Measurements from ENCODE around the gene WDR35. TPM values are rescaled to one million over a fixed set of nuclear protein-coding genes. Genes with fewer than 3 reads are reported as not detected.
"Not testable (repeated sequence)": the region's sequence is repeated elsewhere in the genome, so short reads cannot be mapped to it uniquely, and the experiment has no call there.

The WDR35 gene
- total RNA-seq, 1 experiment from 2014 or later, result 18.6 TPM

DNA sequence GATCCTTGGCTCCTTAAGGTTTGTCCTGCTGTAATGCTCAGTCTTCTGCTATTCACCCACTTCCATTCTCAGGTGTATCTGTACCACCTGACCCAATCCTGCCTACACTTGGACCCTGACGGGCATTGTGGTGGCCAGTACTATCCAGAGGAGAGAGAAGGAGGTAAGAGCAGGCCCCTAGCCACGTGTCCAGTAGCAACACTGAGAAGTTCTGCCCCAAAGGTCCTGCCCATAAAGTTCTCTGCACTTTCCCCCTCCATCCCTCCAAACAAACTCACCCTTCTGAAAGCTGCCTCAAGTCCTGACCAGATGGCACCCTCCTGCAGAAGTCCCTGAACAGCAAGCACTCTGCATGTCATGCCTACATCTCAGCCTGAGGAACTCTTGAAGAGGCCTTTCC lies 106.4 kb downstream of the WDR35 start:
- H3K4me3 ChIP-seq, result no peak overlapping the region
- no peaks in the 10 kb centered on the region for H3K27me3 ChIP-seq
- no peaks in the 10 kb centered on the region for H3K4me1 ChIP-seq
- H3K36me3 ChIP-seq, result no peaks in the 10 kb centered on the region
- H3K27ac ChIP-seq, result no peak overlapping the region
- H3K9me3 ChIP-seq (replicated peaks), result no peaks in the 10 kb centered on the region
- no peak for DNase-seq

- Histone ChIP-seq H3K9me3 (replicated peaks) (no peaks in the 10 kb centered on the region), H3K4me1 (no peaks in the 10 kb centered on the region), H3K4me3 (no peak overlapping the region), H3K27me3 (no peaks in the 10 kb centered on the region), H3K36me3 (no peaks in the 10 kb centered on the region), H3K27ac (no peak overlapping the region)
- DNase-seq, result no peak
Observed at GRCh38 chr2:19882286-19882685, 107.6 kb downstream of the WDR35 start.

GRCh38 chr2:19881908-19882265 lies 108.0 kb downstream of the WDR35 start:
- H3K9me3 ChIP-seq (replicated peaks), result no peaks in the 10 kb centered on the region
- H3K4me1 ChIP-seq, result no peaks in the 10 kb centered on the region
- no peak overlapping the region for H3K27ac ChIP-seq
- DNase-seq, result no peak
- H3K36me3 ChIP-seq, result no peaks in the 10 kb centered on the region
- no peaks in the 10 kb centered on the region for H3K27me3 ChIP-seq
- H3K4me3 ChIP-seq, result no peak overlapping the region

- no peak for DNase-seq
- Histone ChIP-seq H3K27me3 (no peaks in the 10 kb centered on the region), H3K27ac (no peak overlapping the region), H3K36me3 (no peaks in the 10 kb centered on the region), H3K4me1 (no peaks in the 10 kb centered on the region), H3K4me3 (no peak overlapping the region), H3K9me3 (replicated peaks) (no peaks in the 10 kb centered on the region)
Observed at GRCh38 chr2:19881221-19881907, 108.5 kb downstream of the WDR35 start.

GRCh38 chr2:19880191-19880590 lies 109.7 kb downstream of the WDR35 start:
- not testable (repeated sequence) for H3K27me3 ChIP-seq; DNase-seq; H3K9me3 ChIP-seq (replicated peaks); H3K4me3 ChIP-seq; H3K4me1 ChIP-seq; H3K36me3 ChIP-seq; H3K27ac ChIP-seq

DNA sequence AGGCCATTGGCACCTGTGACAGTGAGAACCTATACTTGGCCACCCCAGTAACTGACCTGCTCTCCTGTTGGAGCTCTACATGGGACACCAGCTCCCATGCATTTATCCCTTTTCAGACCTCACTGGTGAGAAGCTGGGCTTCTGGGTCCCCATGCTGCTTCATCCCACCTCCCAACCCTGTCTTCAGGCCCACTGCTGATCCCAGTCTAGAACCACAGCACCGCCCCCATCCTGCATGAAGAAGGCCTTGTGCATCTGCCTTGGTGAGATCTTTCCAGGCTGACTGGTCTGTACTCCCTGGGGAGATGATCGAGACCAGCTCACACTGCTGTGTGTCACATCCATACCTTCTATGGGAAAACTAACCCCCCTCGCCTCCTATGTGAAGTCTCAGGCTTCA lies 110.8 kb downstream of the WDR35 start:
- H3K9me3 ChIP-seq (replicated peaks), result no peaks in the 10 kb centered on the region
- no peak for DNase-seq
- H3K27ac ChIP-seq, result no peak overlapping the region
- H3K27me3 ChIP-seq, result no peaks in the 10 kb centered on the region
- H3K36me3 ChIP-seq, result no peaks in the 10 kb centered on the region
- no peak overlapping the region for H3K4me3 ChIP-seq
- H3K4me1 ChIP-seq, result no peaks in the 10 kb centered on the region

DNA sequence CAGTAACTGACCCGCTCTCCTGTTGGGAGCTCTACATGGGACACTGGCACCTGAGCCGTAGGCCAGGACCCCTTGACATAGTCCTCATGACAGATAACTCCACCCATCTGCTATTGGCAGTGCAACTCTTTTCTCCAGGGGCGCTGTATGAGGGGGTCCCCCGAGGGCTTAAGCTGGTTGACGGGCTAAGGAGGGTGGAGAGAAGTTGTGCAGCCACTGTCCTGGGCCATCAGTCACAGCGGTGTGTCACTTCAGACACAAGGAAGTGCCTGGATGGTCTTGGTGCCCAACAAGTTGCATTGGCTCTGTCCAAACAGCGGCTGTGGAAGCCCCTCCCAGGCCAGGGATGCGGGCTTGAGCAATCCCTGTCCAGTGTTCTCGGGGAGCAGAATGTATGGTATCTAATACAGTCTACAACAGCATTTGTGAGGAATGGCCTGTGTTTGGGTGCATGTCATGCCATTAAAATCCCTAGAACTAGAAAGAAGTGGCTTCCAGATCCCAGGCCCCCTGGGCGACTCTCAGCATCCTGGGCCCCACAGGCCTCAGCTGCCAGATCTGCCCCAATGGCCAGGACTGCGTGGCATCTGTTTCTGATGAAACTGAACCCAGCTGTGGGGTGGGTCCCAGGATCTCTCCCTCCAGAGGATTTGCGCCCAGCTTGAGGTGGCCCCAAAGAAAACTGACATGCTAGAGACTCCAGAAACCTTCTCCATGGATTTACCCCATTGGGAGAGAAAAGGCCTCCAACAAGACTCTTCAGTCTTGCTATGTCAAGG lies 111.4 kb downstream of the WDR35 start:
- no peak for DNase-seq
- Histone ChIP-seq H3K9me3 (replicated peaks) (no peaks in the 10 kb centered on the region), H3K27me3 (no peaks in the 10 kb centered on the region), H3K4me3 (no peak overlapping the region), H3K36me3 (no peaks in the 10 kb centered on the region), H3K4me1 (no peaks in the 10 kb centered on the region), H3K27ac (no peak overlapping the region)

DNA sequence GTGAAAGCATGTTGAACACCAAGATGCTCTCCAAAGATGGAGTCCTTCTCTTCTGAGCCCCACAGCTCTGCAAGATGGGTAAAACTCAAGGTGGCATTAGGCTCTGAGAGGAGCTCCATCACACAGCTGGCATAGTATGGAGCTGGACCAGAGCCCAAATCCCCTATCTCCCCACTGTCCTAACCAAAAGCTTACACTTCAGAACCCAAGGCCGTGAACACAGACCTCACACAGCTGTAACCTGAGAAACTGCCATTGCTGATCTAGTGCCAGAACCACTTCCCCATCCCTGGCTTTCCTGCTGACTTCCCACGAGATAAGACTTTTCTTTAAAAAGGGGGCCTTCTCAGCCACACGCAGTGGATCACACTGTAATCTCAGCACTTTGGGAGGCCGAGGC lies 113.2 kb downstream of the WDR35 start:
- no peaks in the 10 kb centered on the region for H3K4me1 ChIP-seq
- peak; percentile 19 to 45 for DNase-seq
- no peaks in the 10 kb centered on the region for H3K9me3 ChIP-seq (replicated peaks)
- no peak overlapping the region for H3K4me3 ChIP-seq
- no peak overlapping the region for H3K27ac ChIP-seq
- H3K27me3 ChIP-seq, result no peaks in the 10 kb centered on the region
- H3K36me3 ChIP-seq, result no peaks in the 10 kb centered on the region

DNA sequence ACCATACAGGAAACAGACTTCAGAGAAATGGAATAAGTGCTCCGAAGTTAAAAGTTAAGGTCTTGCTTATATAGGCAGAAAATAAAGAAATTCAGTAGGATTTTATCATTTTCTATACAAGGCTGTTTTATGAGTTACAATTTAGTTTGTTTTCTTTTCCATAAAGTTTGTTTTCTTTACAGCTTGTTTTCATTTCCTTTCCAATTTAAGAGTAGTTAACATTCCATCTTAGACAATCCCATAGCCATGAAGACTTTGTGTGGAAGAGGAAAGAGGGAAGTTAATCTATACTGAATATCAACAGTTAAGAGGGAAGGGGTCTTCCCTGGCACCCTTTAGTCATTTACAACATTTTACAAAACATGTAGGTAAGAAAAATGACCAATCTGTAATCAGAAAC lies 114.6 kb downstream of the WDR35 start:
- Histone ChIP-seq H3K4me3 (no peak overlapping the region), H3K9me3 (replicated peaks) (no peaks in the 10 kb centered on the region), H3K27ac (no peak overlapping the region), H3K4me1 (no peaks in the 10 kb centered on the region), H3K27me3 (no peaks in the 10 kb centered on the region; the same call in 1 of the 2 replicates), H3K36me3 (no peaks in the 10 kb centered on the region)
- DNase-seq, result no peak

DNA sequence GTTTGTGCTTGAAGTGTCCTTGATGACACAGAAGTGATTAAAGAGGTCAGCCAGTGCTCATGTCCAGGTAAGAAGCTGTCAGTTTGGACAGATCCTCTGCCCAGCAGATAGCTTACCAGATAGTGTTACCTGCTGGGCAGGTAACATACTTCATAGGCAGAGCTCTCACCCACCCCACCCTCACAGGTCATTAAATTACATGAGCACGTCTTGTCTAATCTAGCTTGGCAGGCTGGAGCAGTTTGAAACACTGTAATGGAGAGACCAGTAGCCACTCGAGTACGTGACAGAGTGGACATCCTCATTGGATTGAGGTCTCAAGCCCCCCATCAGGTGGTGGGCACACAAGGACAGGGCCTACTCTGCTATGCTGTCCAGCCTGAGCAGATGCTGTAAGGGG lies 115.2 kb downstream of the WDR35 start:
- Histone ChIP-seq H3K4me1 (no peaks in the 10 kb centered on the region), H3K36me3 (no peaks in the 10 kb centered on the region), H3K27ac (no peak overlapping the region), H3K4me3 (no peak overlapping the region), H3K9me3 (replicated peaks) (no peaks in the 10 kb centered on the region), H3K27me3 (no peaks in the 10 kb centered on the region; the same call in 1 of the 2 replicates)
- no peak for DNase-seq

DNA sequence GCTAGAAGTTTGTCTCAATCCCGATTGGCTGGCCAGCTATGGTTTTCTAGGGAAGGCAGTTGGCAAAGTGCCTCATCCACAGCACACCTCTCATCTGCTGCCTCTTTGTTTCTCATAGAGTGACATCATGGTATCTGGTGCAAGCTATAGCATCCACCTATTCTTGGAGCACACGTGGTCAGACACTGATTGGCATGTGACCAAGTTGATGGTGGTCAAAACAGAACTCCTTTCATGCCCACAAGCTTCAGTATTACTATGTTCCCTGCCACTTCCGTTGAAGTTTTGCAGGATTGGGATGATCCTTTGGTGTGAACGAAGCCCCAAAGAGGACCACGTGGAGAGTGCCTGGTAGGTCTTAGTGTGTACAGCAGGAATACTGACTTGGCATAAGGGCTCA lies 116.9 kb downstream of the WDR35 start:
- Histone ChIP-seq H3K27me3 (no peaks in the 10 kb centered on the region; the same call in 1 of the 2 replicates), H3K4me3 (no peak overlapping the region), H3K27ac (no peak overlapping the region), H3K36me3 (no peaks in the 10 kb centered on the region), H3K4me1 (no peaks in the 10 kb centered on the region), H3K9me3 (replicated peaks) (no peaks in the 10 kb centered on the region)
- DNase-seq, result no peak

DNA sequence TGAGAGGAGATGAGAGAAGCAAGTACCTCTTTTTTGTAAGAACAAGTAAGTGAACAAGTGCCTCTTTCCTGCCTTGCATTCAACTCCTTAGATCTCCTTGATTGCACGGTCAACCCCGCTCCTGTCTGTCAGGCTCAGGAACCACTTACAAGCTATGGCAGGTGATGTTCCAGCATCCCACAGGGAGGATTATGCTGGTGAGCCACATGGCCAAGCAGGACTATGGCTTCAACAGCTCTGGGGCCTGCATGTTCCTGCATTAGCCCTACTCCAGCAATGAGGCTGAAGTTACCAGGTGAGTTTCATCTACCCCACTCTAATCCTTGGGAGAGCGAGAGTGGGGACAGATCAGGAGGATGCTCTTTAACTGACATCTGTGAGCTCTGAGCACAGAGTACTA lies 117.6 kb downstream of the WDR35 start:
- Histone ChIP-seq H3K27me3 (no peaks in the 10 kb centered on the region; the same call in 1 of the 2 replicates), H3K27ac (no peak overlapping the region), H3K4me3 (no peak overlapping the region), H3K4me1 (no peaks in the 10 kb centered on the region), H3K36me3 (no peaks in the 10 kb centered on the region), H3K9me3 (replicated peaks) (no peaks in the 10 kb centered on the region)
- DNase-seq, result no peak

GRCh38 chr2:19871836-19872235 lies 118.1 kb downstream of the WDR35 start:
- Histone ChIP-seq H3K36me3 (no peaks in the 10 kb centered on the region), H3K27ac (no peak overlapping the region), H3K9me3 (replicated peaks) (no peaks in the 10 kb centered on the region), H3K27me3 (no peaks in the 10 kb centered on the region; the same call in 1 of the 2 replicates), H3K4me1 (no peaks in the 10 kb centered on the region), H3K4me3 (no peak overlapping the region)
- no peak for DNase-seq

GRCh38 chr2:19870792-19871191 lies 119.1 kb downstream of the WDR35 start:
- Histone ChIP-seq H3K27ac (no peak overlapping the region), H3K4me1 (no peaks in the 10 kb centered on the region), H3K36me3 (no peaks in the 10 kb centered on the region), H3K27me3 (no peaks in the 10 kb centered on the region; the same call in 1 of the 2 replicates), H3K9me3 (replicated peaks) (no peaks in the 10 kb centered on the region), H3K4me3 (no peak overlapping the region)
- DNase-seq, result no peak

DNA sequence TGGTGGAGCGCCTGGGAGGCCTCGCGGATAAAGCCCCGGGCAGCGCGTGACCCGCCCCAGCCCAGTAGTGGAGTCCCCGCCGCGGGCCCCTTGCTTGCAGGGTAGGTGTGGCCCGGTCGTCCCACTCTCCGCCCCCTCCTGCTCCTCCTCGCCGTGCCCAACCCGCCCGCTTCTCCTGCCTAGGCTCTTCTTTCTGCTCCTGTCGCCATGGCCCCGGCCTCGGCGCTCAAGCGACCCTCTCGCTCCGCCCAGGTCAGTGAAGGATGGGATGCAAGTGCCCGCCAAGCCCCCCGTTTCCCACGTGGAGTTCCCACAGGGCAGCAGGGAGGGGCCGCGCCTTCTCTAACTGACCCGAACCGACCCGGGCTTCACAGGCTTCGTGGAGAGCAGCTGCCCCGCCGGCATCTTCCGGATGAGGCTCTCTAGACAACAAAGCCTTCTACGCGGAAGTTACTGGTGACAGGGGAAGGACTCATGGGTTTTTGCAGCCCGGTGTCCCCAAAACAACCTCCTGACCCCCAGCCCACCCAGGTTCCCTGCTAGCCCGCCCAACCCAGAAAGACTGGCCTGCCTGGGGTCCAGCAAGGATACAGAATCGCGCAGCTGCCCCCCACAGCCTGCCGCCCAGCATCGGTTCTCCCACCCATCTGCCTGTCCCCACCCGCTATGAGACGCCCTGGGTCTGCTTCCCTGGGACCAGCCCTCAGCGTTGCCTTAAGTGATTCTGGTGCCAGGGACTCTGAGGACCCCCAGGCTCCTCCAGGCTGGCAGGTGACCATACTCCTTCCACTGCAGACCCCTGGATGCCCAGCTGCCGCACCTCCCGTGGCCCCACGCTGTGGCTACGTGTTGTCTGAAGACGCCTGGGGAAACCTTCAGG lies 121.0 kb downstream of the WDR35 start:
- no peak for DNase-seq
- Histone ChIP-seq H3K4me1 (peaks cover 8% of the 10 kb centered on the region; the same call in 1 of the 2 replicates), H3K4me3 (no peak overlapping the region), H3K27me3 (no peaks in the 10 kb centered on the region; the same call in 1 of the 2 replicates), H3K9me3 (replicated peaks) (no peaks in the 10 kb centered on the region), H3K27ac (no peak overlapping the region), H3K36me3 (no peaks in the 10 kb centered on the region)
